ENCODE data around the gene PC.

Gene PC

GRCh38 chr11:66856496-66857233 lies 101.5 kb downstream of the PC start, which contains the start of gene LRFN4:
Gene LRFN4, plus strand, starts transcription at chr11:66857064. Its CDS starts 681 bp downstream, at chr11:66857745.
- DNase-seq (ENCODE audit: low read depth, low spot score), result no peak

GRCh38 chr11:66855574-66856495 lies 102.3 kb downstream of the PC start:
- DNase-seq (ENCODE audit: low read depth, low spot score), result no peak

DNA sequence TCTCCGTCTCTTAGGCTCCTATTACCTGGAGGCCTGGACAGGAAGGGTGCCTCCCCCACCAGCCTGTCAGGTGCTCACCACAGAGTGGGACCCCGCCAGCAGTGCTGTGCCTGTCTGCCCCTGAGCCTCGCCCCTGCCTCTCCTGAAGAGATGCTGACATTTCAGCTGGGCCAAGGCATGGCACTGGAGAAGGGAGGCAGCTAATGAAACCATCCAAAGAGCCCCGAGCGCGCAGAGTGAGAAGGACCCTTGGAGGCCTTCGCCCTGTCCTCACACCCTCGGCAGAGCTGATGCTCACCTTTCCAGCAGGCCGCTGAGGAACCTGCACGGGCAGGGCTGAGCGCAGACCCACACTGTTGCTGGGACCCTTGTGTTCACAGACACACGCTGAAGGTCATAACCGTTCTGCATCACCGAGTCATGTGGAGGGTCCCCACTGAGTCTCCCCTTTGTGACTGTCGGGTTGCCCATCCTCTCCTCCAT lies 103.4 kb downstream of the PC start:
- DNase-seq (ENCODE audit: low read depth, low spot score), result no peak

DNA sequence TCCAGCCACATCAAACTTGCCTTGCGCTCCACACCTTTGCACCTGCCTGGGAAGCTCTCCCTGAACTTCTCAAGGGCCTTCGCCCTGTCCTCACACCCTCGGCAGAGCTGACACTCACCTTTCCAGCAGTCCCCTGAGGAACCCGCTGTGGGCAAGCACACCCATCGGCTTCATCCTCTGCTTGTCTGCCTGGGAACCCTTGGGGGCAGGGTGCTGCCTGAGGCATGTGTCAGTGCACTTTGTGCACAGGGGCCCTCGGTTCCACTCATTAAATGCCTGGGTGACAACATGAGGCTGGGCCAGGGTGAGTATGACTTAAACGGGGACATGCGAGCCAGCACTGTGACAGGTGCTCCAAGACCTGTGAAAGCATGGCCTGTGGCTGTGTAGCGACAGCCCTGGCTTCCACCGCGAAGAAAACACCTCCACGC lies 103.9 kb downstream of the PC start:
- no peak for DNase-seq (ENCODE audit: low read depth, low spot score)

DNA sequence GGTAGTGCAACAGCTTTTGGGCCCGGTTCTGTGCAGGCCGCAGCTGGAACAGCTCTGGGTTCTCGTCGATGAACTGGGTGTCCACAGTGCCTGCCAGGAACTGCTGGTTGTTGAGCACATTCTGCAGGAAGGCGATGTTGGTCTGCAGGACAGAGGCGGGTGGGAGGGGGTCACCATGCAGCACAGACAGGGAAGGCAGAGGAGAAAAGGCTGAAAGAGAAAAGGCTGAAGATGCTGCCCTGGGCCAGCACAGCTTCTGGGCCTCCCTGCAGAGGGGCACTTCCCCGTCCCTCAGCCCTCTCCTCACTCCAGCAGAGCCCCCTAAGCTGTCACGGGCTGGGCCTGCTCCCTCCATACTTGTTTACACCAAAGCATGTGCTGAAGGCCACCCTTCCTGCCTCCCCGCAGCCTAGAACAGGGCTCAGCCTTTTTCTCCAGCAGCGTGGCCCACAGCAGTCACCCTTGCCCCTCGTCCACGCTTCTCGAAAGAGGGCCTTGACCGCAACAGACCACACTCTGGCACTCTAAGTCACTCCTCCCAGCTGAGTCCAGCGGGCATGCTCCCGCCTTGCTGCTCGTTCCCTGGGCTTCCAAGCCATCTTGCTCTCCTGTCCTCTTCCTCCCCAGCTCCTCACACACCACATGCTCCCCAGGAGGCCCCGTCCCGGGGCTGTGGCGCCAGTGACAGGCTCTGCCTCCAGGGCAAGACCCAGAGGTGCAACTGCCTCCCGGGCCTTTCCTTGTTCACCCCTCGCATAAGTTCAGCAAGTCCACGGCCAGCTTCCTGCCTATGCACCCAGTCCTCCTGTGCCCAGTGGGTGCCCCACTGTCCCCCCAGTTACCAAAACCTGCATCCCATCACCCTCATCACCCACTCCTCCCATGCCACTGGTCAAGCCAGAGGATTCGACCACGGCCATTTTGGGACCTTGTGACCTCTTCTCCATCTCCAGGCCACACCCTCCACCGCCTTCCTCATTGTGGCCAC lies 104.6 kb downstream of the PC start:
- DNase-seq (ENCODE audit: low read depth, low spot score), result no peak

DNA sequence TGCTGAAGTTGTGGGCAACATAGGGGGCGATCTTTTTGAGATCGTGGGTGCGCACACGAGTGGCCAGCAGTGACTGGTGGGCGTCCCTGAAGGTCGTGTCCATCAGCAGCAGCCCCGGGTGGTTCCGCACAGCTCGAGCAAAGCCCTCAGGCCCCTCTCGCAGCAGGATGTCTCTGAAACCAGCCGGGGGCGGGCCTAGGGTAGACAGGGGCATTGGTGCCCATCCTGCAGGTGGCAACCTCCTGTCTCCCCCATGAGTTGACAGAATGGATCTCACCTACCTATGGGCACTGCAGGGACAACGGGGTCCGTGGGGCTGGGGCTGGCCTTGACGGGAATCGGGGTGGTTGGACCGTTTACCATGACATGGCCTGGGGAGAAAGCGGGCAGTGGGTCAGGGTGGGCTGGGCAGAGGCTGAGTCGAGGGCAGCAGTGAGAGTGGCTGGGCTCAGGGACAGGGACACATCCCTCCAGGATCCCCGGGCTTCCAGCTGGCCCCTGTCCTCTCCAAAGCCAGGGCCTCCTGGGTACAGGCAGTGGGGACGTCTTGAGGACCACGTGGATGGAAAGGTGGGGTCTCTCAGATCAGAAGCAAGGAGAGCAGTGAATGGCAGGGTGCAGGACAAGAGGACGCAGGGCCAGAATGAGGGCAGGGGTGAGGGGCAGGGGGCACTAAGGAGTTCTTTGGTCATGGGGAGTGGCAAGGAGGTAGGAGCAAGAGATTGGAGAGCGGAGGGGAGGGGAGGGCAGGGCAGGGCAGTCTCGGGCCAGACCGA lies 105.5 kb downstream of the PC start:
- DNase-seq (ENCODE audit: low read depth, low spot score), result no peak

DNA sequence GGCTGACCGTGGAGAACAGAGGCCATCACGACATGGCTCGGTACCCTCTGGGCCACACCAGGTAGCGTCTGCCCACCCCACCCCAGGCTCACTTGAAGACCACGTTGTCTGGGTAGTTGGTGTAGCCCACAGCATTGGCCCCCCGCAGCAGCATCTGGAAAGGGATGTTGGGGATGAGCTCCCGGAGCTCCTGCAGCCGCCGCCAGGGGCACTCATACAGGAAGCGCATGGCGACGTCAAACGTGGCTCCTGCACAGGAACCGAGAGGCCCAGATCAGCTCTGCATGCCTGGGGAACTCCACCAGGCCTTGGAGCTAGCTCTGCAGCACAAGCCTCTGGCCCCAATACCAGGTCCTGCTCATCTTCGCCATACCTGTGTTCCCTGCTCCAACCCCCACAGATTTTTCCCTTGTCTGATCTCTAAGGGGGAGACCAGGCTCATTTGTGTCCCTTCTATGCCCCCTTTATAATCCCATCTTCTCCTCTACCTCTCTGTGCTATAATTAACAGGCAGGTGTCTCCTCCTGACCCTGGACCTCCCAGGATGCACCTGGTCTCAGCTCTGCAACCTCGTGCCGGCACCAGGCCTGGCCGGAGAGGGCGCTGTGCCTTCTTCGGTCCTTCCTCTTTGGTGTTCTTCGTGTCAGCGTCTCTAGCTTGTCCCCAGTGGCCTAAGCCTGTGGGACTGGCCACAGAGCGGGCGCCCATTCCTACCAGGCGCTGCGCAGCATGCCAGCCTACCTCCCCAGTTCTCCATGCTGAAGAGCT lies 106.3 kb downstream of the PC start:
- DNase-seq (ENCODE audit: low read depth, low spot score), result no peak

DNA sequence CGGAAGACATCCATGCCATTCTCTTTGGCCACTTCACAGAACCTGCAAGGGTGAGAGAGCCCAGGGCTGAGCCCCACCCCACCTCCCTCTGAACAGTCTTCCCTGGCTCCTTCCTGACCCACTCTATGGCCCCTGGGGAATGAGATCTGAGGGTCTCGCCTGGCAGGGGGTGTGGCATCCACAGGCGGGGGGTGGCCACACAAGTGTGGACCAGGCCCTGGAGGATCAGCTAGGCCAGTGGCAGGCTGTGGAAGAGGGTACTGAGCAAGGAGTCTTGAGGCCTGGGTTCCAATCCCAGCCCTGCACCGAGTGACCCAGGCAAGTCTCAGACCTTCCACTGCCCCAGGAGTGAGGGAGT lies 107.0 kb downstream of the PC start:
- no peak for DNase-seq (ENCODE audit: low read depth, low spot score)

GRCh38 chr11:66850588-66851238 lies 107.5 kb downstream of the PC start:
- DNase-seq (ENCODE audit: low read depth, low spot score), result no peak

DNA sequence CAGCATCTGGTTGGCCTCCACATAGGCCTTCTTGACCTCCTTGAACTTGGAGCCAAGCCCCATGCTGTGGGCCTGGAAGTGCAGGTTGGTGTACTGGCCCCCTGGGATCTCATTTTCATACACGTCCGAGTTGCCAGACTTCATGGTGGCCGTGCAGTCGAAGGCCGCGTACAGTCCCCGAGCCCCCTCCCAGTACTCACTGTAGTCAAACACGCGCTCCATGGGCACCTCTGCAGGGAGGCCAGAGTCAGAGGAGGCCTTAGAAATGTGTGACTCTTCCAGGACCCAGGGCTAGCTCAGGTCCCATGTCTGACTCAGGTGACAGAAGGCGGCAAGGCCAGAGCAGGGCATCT lies 108.0 kb downstream of the PC start:
- DNase-seq (ENCODE audit: low read depth, low spot score), result no peak

GRCh38 chr11:66849501-66850234 lies 108.5 kb downstream of the PC start:
- DNase-seq (ENCODE audit: low read depth, low spot score), result no peak

DNA sequence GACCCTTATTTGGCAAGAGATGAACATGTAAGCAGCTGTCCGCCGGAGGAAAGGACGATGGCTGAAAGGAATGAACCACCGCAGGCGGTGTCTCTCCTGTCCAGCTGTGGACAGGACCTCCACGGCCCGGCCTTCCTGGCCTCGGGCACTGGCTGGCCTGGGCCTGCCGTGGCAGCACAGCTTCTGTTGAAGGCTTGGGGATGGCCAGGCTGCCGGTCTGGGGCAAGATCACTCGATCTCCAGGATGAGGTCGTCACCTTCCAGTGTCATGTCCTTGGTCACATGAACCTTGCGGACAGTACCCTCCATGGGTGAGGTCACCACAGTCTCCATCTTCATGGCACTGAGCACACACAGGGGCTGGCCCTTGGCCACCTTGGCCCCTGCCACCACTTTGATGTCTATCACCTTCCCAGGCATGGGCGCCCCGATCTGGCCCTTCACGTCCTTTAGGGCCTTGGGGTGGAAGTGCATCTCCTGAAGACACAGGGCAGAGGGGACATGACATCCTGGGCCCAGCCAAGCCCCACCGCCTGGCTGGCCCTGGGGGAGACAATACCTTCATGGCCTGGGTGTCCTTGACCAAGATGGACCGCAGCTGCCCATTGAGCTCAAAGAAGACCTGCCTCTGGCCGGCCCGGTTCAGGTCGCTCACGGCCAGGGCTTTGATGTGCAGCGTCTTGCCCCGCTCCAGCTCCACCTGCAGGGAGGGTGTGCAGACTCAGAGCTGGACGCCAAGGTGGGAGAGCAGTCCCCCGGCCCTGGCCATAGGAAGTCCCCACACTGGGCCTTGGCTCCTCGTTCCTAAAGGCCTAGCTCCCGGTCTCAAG lies 109.3 kb downstream of the PC start:
- no peak for DNase-seq (ENCODE audit: low read depth, low spot score)

DNA sequence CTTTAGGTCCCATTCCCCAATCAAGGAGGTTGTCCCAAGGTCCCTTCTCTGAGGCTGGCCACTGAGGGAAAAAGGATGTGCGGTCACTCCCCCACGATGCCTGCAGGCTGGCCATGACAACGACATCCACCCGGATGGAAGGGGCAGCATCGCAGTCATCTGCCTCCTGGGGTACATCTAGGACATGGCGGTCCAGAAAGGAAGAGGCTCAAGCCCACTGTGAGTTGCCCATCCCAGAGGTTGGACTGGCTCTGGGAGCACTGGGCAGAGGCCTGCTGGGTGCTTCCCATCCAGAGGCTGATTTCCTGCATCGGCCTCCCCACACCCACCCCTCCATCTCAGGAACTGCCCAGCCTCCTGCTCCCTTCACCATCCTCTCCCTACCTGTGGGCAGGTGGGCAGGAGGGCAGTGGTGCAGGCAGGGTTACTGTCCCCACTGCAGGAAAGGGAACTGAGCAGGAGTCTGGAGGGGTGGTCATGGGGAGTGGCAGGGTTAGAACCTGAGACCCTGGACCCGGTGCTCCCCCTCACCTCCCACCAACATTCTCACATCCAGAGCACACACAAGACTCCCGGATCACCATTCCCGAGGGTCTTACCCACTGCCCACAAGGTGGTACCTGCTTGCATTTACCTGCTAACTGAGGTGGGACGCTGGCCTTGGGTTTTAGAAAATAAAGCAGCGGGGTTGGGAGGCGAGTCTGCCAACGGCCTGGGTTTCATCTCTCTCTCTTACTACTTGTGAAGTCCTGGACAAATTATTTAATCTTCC lies 110.5 kb downstream of the PC start:
- no peak for DNase-seq (ENCODE audit: low read depth, low spot score)

GRCh38 chr11:66846671-66847091 lies 111.5 kb downstream of the PC start:
- DNase-seq (ENCODE audit: low read depth, low spot score), result no peak

- no peak for DNase-seq (ENCODE audit: low read depth, low spot score)
Observed at GRCh38 chr11:66845876-66846212, 112.3 kb downstream of the PC start.

DNA sequence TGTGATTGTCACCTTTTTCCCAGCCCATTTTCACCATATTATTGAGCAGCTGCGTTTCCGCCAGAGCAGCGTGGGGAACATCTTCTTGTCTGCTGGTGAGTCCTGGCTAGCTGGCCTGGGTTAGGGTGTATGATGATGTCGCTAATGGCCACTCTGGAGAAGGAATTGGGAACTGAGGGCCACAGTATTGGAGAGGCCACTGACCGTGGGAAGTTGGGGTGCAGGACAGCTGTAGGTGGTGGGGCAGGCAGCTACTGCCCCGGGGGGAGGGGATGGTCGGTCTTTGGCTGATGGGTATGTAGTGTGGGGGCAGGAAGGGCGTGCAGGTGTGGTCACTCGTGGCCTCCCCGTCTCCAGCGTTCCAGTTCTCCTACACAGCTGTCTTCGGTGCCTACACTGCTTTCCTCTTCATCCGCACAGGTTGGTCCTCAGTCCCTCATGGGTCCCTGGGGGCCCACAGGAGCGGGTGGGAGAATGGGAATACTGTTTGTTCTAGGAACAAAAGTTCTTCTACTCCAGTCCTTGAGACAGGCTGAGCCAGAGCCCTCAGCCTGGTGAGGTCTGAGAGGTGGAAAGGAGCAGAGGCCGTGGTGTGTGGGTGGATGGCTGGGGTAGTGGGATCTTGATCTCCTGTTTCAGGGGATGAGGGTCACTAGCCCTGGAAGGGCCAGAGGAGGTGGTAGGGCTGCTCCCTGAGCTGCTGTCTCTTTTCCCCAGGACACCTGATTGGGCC lies 112.9 kb downstream of the PC start:
- no peak for DNase-seq (ENCODE audit: low read depth, low spot score)
